Testis (tissue), 2 donors: ENCODE results near the gene USP17L20.
"Not testable (repeated sequence)": the region's sequence is repeated elsewhere in the genome, so short reads cannot be mapped to it uniquely, and the experiment has no call there.

Experiments
- POLR2A ChIP-seq: fragments of 450-650 bp; IDR thresholded peaks from one replicate; pipeline ENCODE4 v1.6.1; 2017; ENCODE audit warnings: antibody characterized with exemption, mild to moderate bottlenecking, moderate library complexity
- TF ChIP-seq, protein P1 (sequence below), 3 experiments: fragments of 450-650 bp in 2 of 3; fragments of 200-600 bp in 1 of 3; sonication (generic) in 1 of 3; IDR thresholded peaks; one replicate each; pipeline ENCODE4 v1.5.1; 2016 to 2019; ENCODE audit warnings: antibody characterized with exemption in 3 of 3, mild to moderate bottlenecking in 2 of 3, moderate library complexity in 1 of 3

DNA sequence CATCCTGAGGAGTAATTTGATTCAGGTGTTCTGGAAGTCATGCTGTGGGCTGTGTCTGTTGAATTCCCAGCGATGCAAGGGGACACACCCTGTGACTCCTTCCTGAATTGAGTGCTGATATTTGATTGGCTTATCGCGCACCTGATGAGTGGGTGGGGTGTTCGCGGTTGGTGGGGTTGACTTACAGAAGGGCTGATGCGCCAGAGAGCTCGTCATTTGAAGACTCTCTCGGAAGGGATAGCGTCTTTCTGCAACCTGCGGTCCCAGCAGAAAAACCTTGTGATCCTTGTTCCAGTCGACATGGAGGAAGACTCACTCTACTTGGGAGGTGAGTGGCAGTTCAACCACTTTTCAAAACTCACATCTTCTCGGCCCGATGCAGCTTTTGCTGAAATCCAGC is 4.8 kb upstream of the USP17L20 start, which contains the start of gene USP17L19:
- TF ChIP-seq, protein P1, sequence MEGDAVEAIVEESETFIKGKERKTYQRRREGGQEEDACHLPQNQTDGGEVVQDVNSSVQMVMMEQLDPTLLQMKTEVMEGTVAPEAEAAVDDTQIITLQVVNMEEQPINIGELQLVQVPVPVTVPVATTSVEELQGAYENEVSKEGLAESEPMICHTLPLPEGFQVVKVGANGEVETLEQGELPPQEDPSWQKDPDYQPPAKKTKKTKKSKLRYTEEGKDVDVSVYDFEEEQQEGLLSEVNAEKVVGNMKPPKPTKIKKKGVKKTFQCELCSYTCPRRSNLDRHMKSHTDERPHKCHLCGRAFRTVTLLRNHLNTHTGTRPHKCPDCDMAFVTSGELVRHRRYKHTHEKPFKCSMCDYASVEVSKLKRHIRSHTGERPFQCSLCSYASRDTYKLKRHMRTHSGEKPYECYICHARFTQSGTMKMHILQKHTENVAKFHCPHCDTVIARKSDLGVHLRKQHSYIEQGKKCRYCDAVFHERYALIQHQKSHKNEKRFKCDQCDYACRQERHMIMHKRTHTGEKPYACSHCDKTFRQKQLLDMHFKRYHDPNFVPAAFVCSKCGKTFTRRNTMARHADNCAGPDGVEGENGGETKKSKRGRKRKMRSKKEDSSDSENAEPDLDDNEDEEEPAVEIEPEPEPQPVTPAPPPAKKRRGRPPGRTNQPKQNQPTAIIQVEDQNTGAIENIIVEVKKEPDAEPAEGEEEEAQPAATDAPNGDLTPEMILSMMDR (IDR thresholded peaks at IDR 0.05): not testable (repeated sequence)
- TF ChIP-seq POLR2A: not testable (repeated sequence)
